MM.1S (cell line): ENCODE data around the gene LIME1.

ENCODE experiments used
- DNase-seq: peaks from one replicate; pipeline ENCODE4 v3.0.0-alpha.2; 2015
- H2AFZ ChIP-seq: fragments of 300-600 bp; sonication (generic); 2 replicates; pipeline ENCODE4 v1.6.0; 2016; ENCODE audit warnings: antibody characterized with exemption, low read length
- H3F3A ChIP-seq: fragments of 300-600 bp; sonication (generic); 2 replicates; pipeline ENCODE4 v1.6.1; 2016; ENCODE audit warnings: mild to moderate bottlenecking, antibody characterized with exemption, low read length, moderate library complexity, mixed read lengths; ENCODE audit not compliant: insufficient read depth
- H3K27ac ChIP-seq: fragments of 300-600 bp; sonication (generic); 2 replicates; pipeline ENCODE4 v1.5.1; 2016; ENCODE audit warnings: mild to moderate bottlenecking, low read length
- H3K27me3 ChIP-seq: fragments of 300-600 bp; sonication (generic); replicated peaks from 2 replicates; pipeline ENCODE4 v1.6.0; 2016; ENCODE audit warnings: low read length; ENCODE audit not compliant: insufficient read depth
- H3K36me3 ChIP-seq: fragments of 300-600 bp; sonication (generic); replicated peaks from 2 replicates; pipeline ENCODE4 v1.6.1; 2016; ENCODE audit warnings: mild to moderate bottlenecking, low read length, mixed read lengths; ENCODE audit not compliant: insufficient read depth
- H3K4me1 ChIP-seq: fragments of 300-600 bp; sonication (generic); 2 replicates; pipeline ENCODE4 v1.6.1; 2016; ENCODE audit warnings: low read length, mixed read lengths
- H3K4me2 ChIP-seq: fragments of 300-600 bp; sonication (generic); 2 replicates; pipeline ENCODE4 v1.6.0; 2016; ENCODE audit warnings: low read depth, low read length
- H3K4me3 ChIP-seq: fragments of 300-600 bp; sonication (generic); 2 replicates; pipeline ENCODE4 v1.5.1; 2016; ENCODE audit warnings: low read length, mixed read lengths
- H3K79me2 ChIP-seq: fragments of 300-600 bp; sonication (generic); 2 replicates; pipeline ENCODE4 v1.6.1; 2016; ENCODE audit warnings: mixed run types, low read length, mixed read lengths
- H3K9ac ChIP-seq: fragments of 300-600 bp; sonication (generic); 2 replicates; pipeline ENCODE4 v1.6.1; 2016; ENCODE audit warnings: low read length, mixed read lengths
- H3K9me2 ChIP-seq: fragments of 300-600 bp; sonication (generic); replicated peaks from 2 replicates; pipeline ENCODE4 v1.6.1; 2016; ENCODE audit warnings: mild to moderate bottlenecking, low read length, mixed read lengths; ENCODE audit not compliant: insufficient read depth
- H3K9me3 ChIP-seq: fragments of 300-600 bp; sonication (generic); replicated peaks from 2 replicates; pipeline ENCODE4 v1.6.1; 2016; ENCODE audit warnings: mild to moderate bottlenecking, low read length, mixed read lengths; ENCODE audit not compliant: insufficient read depth
- H4K20me1 ChIP-seq: fragments of 300-600 bp; sonication (generic); 2 replicates; pipeline ENCODE4 v1.6.1; 2016; ENCODE audit warnings: mild to moderate bottlenecking, low read length, moderate library complexity, mixed read lengths; ENCODE audit not compliant: insufficient read depth
- CTCF ChIP-seq: fragments of 300-600 bp; sonication (generic); IDR thresholded peaks from 2 replicates; pipeline ENCODE4 v1.5.1; 2016; ENCODE audit warnings: antibody characterized with exemption, low read length, mixed read lengths
- EZH2 ChIP-seq: fragments of 300-600 bp; sonication (generic); optimal IDR thresholded peaks from 2 replicates; pipeline ENCODE3; 2017; ENCODE audit warnings: low read depth, mild to moderate bottlenecking, antibody characterized with exemption, low read length, mixed read lengths
- EZH2phosphoT487 ChIP-seq: fragments of 300-600 bp; sonication (generic); IDR thresholded peaks from 2 replicates; pipeline ENCODE4 v1.6.1; 2018; ENCODE audit warnings: antibody characterized with exemption, low read length

Gene LIME1

GRCh38 chr20:63736893-63737694 lies 630 bp downstream of the LIME1 start:
- Histone ChIP-seq H4K20me1 (no peaks in the 10 kb centered on the region), H3K4me2 (peak overlapping the region; percentile 94), H3F3A (peaks cover 20% of the 10 kb centered on the region), H3K9ac (peak overlapping the region; percentile 88), H2AFZ (no peak overlapping the region), H3K27ac (peak overlapping the region; percentile 93), H3K4me1 (peaks cover 20% of the 10 kb centered on the region), H3K9me2 (no peaks in the 10 kb centered on the region), H3K36me3 (no peaks in the 10 kb centered on the region), H3K9me3 (no peaks in the 10 kb centered on the region), H3K79me2 (peaks cover 63% of the 10 kb centered on the region), H3K27me3 (no peaks in the 10 kb centered on the region), H3K4me3 (peak overlapping the region; percentile 86)
- peak; percentile 62 for DNase-seq
- TF ChIP-seq CTCF = peak; percentile 11; the same call in 1 of the 2 replicates
- no peak for TF ChIP-seq EZH2phosphoT487
- no peak for TF ChIP-seq EZH2

GRCh38 chr20:63737695-63737944 lies 1.2 kb downstream of the LIME1 start:
- H3K36me3 ChIP-seq = no peaks in the 10 kb centered on the region
- H3F3A ChIP-seq = peaks cover 20% of the 10 kb centered on the region
- no peaks in the 10 kb centered on the region for H3K9me3 ChIP-seq
- H3K4me3 ChIP-seq = peak overlapping the region; percentile 86
- H3K79me2 ChIP-seq = peaks cover 57% of the 10 kb centered on the region
- peaks cover 15% of the 10 kb centered on the region for H3K4me1 ChIP-seq
- TF ChIP-seq EZH2 (no peak), CTCF (no peak), EZH2phosphoT487 (no peak)
- DNase-seq = no peak
- H3K9ac ChIP-seq = peak overlapping the region; percentile 88
- H4K20me1 ChIP-seq = no peaks in the 10 kb centered on the region
- no peak overlapping the region for H2AFZ ChIP-seq
- H3K27me3 ChIP-seq = no peaks in the 10 kb centered on the region
- H3K27ac ChIP-seq = peak overlapping the region; percentile 93
- H3K9me2 ChIP-seq = no peaks in the 10 kb centered on the region
- peak overlapping the region; percentile 94; the same call in 1 of the 2 replicates for H3K4me2 ChIP-seq

GRCh38 chr20:63737945-63738686 lies 1.7 kb downstream of the LIME1 start:
- Histone ChIP-seq H3K9ac (peak overlapping the region; percentile 88), H3K27ac (peak overlapping the region; percentile 93; the same call in 1 of the 2 replicates), H3K9me3 (no peaks in the 10 kb centered on the region), H3K4me2 (peak overlapping the region; percentile 99), H3K4me3 (peak overlapping the region; percentile 86), H2AFZ (no peak overlapping the region), H4K20me1 (no peaks in the 10 kb centered on the region), H3K27me3 (no peaks in the 10 kb centered on the region), H3F3A (peaks cover 20% of the 10 kb centered on the region), H3K9me2 (no peaks in the 10 kb centered on the region), H3K36me3 (no peaks in the 10 kb centered on the region), H3K79me2 (peaks cover 53% of the 10 kb centered on the region), H3K4me1 (peaks cover 12% of the 10 kb centered on the region)
- no peak for TF ChIP-seq EZH2phosphoT487
- no peak for TF ChIP-seq EZH2
- no peak for TF ChIP-seq CTCF
- DNase-seq = peak; percentile 77
